ENCODE measurements around the gene CSK. TPM values are rescaled to one million over a fixed set of nuclear protein-coding genes. Genes with fewer than 3 reads are reported as not detected.

CSK gene
- total RNA-seq, 3 donors from 2014 or later: 368 to 412 (median 397) TPM

DNA sequence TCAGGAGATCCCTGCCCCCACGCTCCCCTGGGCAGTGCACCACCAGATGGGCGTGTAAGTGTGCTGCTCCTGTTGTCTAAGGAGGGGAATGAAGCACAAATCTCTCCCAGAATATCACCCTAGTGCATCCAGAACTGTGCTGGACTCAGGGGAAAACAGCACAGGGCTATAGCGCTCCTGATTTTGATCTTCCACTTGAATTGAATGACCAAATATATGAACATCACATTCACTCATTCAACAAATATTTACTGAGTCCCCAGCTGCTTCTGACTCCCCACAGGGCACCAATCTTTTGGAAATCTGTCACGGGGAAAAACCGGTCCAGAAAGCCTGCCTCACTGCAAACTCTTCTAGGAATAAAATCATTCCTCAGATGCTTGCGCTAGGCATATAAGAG lies 47.0 kb downstream of the CSK start:
- ATAC-seq: no peak
- DNase-seq: no peak
- peaks cover 7% of the 10 kb centered on the region for H3K4me1 Mint-ChIP-seq (ENCODE audit: low read depth)
- no peaks in the 10 kb centered on the region for H3K9me3 Mint-ChIP-seq
- H3K4me3 Mint-ChIP-seq: no peak overlapping the region
- peaks cover 14% of the 10 kb centered on the region for H3K27me3 Mint-ChIP-seq (ENCODE audit: low read depth)
- H3K36me3 Mint-ChIP-seq (ENCODE audit: insufficient read depth): no peaks in the 10 kb centered on the region

DNA sequence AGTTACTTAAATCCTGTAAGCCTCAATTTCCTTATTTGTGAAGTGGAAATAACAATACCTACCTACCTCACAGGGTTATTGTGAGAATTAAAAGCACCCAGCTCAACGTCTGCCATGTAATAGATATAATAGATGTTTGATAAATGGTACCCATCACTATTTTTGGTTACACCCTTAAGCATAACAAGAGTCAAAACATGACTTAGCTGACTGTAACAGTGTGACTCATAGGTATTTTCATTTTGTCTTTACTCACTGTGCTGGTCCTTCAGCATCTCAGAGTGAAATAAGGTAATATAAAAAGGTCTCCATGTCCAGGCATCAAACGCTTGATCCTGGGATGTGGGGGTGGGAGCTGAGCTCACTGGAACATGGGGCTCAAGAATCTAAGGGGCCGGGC lies 47.6 kb downstream of the CSK start:
- H3K9me3 Mint-ChIP-seq: no peaks in the 10 kb centered on the region
- H3K27me3 Mint-ChIP-seq (ENCODE audit: low read depth): peaks cover 14% of the 10 kb centered on the region
- H3K4me1 Mint-ChIP-seq (ENCODE audit: low read depth): peaks cover 7% of the 10 kb centered on the region
- H3K36me3 Mint-ChIP-seq (ENCODE audit: insufficient read depth): no peaks in the 10 kb centered on the region
- ATAC-seq (peak; percentile 79 to 84), DNase-seq (no peak)
- H3K4me3 Mint-ChIP-seq: no peak overlapping the region

GRCh38 chr15:74829991-74830390 lies 48.1 kb downstream of the CSK start:
- Mint-ChIP-seq H3K4me1 (ENCODE audit: low read depth) (peaks cover 7% of the 10 kb centered on the region), H3K9me3 (no peaks in the 10 kb centered on the region), H3K27me3 (ENCODE audit: low read depth) (peaks cover 14% of the 10 kb centered on the region), H3K36me3 (ENCODE audit: insufficient read depth) (no peaks in the 10 kb centered on the region), H3K4me3 (no peak overlapping the region)
- DNase-seq (no peak), ATAC-seq (no peak)

DNA sequence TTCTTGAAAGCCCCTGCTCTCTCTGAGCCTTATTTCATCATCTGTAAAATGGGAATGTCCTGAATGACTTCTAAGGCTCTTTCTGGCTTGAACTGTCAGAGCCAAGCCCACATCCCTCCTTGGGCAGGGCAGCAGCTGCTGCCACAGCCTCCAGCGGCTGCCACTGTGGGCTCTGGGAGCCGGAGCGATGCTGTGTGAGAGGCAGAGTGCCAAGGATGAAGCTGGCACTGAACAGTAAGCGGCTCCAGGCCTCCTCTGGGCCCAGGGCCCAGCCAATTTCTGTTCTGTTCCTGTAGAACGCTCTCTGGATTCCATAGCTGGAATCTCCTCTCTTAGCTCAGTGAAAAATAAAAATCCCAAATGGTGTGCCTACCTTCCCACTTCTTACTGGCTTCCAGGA lies 49.0 kb downstream of the CSK start:
- Mint-ChIP-seq H3K4me3 (no peak overlapping the region), H3K27me3 (ENCODE audit: low read depth) (peaks cover 14% of the 10 kb centered on the region), H3K9me3 (no peaks in the 10 kb centered on the region), H3K36me3 (ENCODE audit: insufficient read depth) (peaks cover 4% of the 10 kb centered on the region), H3K4me1 (ENCODE audit: low read depth) (peaks cover 7% of the 10 kb centered on the region)
- DNase-seq (no peak), ATAC-seq (no peak)

DNA sequence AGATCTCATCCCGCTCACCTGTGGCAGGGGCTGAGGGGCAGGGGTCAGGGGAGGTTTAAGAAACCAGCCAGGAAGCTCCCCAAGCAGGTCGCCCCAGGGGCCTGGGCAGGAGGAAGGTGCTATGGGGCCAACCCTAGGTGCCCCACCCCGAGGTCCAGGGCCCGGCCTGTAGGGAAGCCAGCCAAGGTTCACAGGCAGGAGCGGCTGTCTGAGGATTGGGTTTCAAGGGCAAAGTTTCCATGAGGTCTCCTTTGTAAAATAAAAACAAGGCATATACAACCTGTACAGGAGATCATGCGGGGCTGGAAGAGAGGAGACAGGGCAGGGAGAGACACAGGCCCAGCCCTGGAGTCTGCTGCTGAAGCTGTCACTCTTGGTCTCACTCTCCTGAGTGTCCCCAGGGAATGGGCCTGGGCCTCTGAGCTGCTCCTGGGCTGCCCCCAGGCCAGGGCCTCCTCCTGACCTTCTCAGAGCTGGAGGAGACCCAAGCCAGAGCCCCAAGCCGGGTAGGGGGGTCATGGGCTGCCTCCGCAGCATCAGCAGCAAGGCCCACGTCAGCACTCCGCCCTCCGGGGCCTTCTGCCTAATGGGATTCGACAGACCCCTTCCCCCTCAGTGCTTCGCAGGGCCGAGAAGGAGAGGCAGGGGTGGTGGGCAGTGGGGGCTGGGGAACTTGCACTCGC lies 50.1 kb downstream of the CSK start:
- Mint-ChIP-seq H3K9me3 (no peaks in the 10 kb centered on the region), H3K36me3 (ENCODE audit: insufficient read depth) (peaks cover 4% of the 10 kb centered on the region)

GRCh38 chr15:74832826-74833225 lies 50.9 kb downstream of the CSK start:
- no peak for DNase-seq
- Mint-ChIP-seq H3K9me3 (no peaks in the 10 kb centered on the region), H3K4me3 (no peak overlapping the region), H3K4me1 (ENCODE audit: low read depth) (peaks cover 4% of the 10 kb centered on the region), H3K36me3 (ENCODE audit: insufficient read depth) (peaks cover 7% of the 10 kb centered on the region), H3K27me3 (ENCODE audit: low read depth) (peaks cover 8% of the 10 kb centered on the region)
- no peak for ATAC-seq

More for the DNA sequence above, 50.1 kb downstream of the CSK start:
- Mint-ChIP-seq H3K4me3 (no peak overlapping the region), H3K4me1 (ENCODE audit: low read depth) (peaks cover 6% of the 10 kb centered on the region), H3K27me3 (ENCODE audit: low read depth) (peaks cover 11% of the 10 kb centered on the region)
- ATAC-seq (no peak), DNase-seq (no peak)

DNA sequence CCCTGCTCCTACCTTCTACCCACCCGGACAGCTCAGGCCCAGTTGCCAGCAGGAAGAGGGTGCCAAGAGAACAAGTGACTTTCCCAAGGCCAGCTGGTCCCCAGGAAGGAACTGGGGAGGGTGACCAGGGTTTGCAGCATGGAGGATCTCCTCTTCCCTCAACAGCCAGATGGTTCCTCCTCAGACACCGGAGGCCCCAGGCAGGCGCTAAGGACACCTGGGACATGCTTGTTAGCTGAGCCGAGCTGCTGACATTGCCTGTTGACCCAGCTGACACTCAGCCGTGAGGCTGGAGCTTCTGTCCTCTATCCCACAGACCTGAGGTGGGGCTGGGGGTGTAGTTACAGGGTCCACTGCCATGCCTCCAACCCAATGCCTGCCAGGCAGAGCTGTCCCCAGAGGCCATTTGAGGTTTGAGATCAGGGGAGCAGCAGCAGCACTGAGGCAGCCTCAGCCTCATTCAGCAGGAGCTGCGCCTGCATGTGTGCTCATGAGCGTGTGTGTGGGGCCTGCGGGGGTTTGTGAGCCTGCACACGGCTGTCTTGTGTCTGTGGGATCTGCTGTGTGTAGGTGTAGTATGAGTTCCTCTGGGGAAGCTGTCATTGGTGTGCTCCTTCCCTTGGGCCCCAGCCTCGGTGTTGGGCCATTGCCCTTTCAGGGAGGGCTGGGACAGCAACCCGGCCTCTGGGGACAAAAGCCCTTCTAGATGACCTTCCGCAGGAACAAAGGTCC lies 51.7 kb downstream of the CSK start:
- Mint-ChIP-seq H3K4me3 (no peak overlapping the region), H3K36me3 (ENCODE audit: insufficient read depth) (peaks cover 7% of the 10 kb centered on the region), H3K4me1 (ENCODE audit: low read depth) (peaks cover 4% of the 10 kb centered on the region), H3K27me3 (ENCODE audit: low read depth) (peaks cover 2% of the 10 kb centered on the region), H3K9me3 (no peaks in the 10 kb centered on the region)
- no peak for DNase-seq
- ATAC-seq: no peak

DNA sequence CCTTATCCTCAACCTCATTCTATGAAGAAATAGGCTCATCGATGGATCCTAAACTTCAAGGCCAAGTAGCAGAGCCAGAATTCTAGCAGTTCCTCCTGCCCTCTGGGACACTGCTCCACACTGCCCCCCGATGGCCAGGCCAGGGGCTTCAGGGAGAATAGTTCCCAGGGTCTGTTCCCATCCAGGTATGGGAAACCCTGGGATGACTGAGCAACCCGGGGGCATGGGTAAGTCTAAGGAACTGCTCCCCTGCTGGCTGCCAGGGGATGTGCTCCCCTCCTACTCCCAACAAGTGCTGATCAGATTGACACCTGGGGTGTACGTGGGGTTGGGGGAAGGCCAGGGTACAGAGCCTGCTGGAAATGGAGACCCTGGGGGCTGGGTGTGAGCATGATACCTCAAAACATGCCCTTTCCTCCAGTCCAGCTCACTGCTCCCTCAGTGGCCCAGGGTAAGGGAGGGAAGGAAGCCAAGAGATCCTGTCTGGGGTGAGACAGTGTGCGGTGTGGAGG lies 53.5 kb downstream of the CSK start:
- H3K4me1 Mint-ChIP-seq (ENCODE audit: low read depth): peaks cover 3% of the 10 kb centered on the region
- ATAC-seq (peak; percentile 29 to 52), DNase-seq (peak; percentile 33)
- peaks cover 11% of the 10 kb centered on the region for H3K36me3 Mint-ChIP-seq (ENCODE audit: insufficient read depth)
- no peaks in the 10 kb centered on the region for H3K9me3 Mint-ChIP-seq
- H3K4me3 Mint-ChIP-seq: no peak overlapping the region
- H3K27me3 Mint-ChIP-seq (ENCODE audit: low read depth): no peaks in the 10 kb centered on the region

GRCh38 chr15:74836846-74837245 lies 55.0 kb downstream of the CSK start:
- Mint-ChIP-seq H3K27me3 (ENCODE audit: low read depth) (no peaks in the 10 kb centered on the region), H3K4me3 (no peak overlapping the region), H3K4me1 (ENCODE audit: low read depth) (peaks cover 11% of the 10 kb centered on the region), H3K36me3 (ENCODE audit: insufficient read depth) (peaks cover 15% of the 10 kb centered on the region), H3K9me3 (no peaks in the 10 kb centered on the region)
- no peak for DNase-seq
- ATAC-seq: no peak

DNA sequence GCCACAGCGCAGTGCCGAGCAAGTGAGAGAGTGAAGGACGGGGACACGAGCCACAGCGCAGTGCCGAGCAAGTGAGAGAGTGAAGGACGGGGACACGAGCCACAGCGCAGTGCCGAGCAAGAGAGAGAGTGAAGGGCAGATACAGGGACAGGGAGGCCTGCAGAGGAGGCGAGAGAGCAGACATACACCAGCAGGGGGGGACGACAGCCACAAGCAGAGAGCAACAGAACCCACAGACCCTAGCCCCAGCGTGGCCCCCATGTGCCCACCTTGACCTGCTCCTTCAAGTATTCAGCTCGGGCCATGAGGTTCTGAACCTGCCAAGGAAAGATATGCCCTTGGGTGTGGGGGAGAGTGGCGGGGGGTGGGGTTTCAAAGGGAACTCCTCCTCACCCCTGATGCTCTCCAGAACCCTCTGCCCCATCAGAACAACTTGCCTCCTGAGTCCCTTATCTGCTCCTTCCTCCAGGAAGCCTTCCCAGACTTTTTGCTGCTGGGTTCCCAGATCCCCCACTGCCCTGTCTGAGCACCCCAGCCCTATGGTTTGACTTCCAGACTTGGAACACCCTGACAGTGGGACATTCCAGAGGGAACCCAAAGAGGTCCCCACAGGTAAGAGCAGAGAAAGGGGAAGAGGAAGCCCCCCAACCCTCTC lies 55.7 kb downstream of the CSK start:
- H3K9me3 Mint-ChIP-seq: no peaks in the 10 kb centered on the region
- no peak for DNase-seq
- peaks cover 13% of the 10 kb centered on the region for H3K4me1 Mint-ChIP-seq (ENCODE audit: low read depth)
- no peak overlapping the region for H3K4me3 Mint-ChIP-seq
- no peaks in the 10 kb centered on the region for H3K27me3 Mint-ChIP-seq (ENCODE audit: low read depth)
- H3K36me3 Mint-ChIP-seq (ENCODE audit: insufficient read depth): peaks cover 17% of the 10 kb centered on the region
- ATAC-seq: no peak

- Mint-ChIP-seq H3K9me3 (no peaks in the 10 kb centered on the region), H3K27me3 (ENCODE audit: low read depth) (no peaks in the 10 kb centered on the region), H3K36me3 (ENCODE audit: insufficient read depth) (peaks cover 17% of the 10 kb centered on the region), H3K4me3 (no peak overlapping the region), H3K4me1 (ENCODE audit: low read depth) (peaks cover 15% of the 10 kb centered on the region)
- no peak for ATAC-seq
- no peak for DNase-seq
These were observed 56.2 kb downstream of the CSK start for GRCh38 chr15:74838137-74838516.

DNA sequence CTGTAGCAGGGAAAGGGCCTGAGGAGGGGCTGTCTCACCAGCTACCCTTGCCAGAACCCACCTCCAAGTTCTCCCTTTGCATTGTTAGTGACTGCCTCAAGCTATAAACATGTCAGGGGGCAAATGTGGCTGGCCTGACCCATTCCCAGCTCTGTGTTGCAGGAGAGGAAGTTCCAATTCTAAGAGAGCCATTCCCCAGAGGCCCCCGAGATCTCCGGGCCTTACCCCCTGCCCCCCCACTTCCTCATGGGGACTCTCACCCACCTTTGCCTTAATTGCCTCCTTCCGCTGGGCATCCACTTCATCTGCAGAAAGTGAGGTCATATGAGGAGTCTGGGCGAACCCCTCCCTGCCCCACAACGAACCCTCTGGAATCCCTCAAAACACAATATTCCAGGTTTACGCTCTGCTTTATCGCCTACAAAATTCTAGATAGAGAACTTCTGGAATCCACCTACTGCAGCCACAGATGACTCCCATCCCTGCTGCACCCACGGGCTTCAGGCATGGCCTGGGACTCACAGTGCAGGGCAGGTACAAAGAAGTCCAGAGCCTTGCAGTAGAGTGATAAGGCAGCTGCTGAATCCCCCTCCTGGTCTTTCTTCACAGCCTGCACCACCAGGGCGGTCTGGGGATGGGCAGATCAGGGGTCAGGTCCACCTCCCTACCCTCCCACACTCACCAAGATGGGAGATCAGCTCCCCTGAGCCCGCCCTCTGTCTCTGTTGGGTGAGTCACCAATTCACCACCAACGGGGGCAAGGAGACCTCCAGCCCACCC lies 57.1 kb downstream of the CSK start:
- no peak for DNase-seq
- peaks cover 17% of the 10 kb centered on the region for H3K36me3 Mint-ChIP-seq (ENCODE audit: insufficient read depth)
- ATAC-seq: no peak
- no peak overlapping the region for H3K4me3 Mint-ChIP-seq
- H3K4me1 Mint-ChIP-seq (ENCODE audit: low read depth): peaks cover 17% of the 10 kb centered on the region
- H3K9me3 Mint-ChIP-seq: no peaks in the 10 kb centered on the region
- H3K27me3 Mint-ChIP-seq (ENCODE audit: low read depth): no peaks in the 10 kb centered on the region

DNA sequence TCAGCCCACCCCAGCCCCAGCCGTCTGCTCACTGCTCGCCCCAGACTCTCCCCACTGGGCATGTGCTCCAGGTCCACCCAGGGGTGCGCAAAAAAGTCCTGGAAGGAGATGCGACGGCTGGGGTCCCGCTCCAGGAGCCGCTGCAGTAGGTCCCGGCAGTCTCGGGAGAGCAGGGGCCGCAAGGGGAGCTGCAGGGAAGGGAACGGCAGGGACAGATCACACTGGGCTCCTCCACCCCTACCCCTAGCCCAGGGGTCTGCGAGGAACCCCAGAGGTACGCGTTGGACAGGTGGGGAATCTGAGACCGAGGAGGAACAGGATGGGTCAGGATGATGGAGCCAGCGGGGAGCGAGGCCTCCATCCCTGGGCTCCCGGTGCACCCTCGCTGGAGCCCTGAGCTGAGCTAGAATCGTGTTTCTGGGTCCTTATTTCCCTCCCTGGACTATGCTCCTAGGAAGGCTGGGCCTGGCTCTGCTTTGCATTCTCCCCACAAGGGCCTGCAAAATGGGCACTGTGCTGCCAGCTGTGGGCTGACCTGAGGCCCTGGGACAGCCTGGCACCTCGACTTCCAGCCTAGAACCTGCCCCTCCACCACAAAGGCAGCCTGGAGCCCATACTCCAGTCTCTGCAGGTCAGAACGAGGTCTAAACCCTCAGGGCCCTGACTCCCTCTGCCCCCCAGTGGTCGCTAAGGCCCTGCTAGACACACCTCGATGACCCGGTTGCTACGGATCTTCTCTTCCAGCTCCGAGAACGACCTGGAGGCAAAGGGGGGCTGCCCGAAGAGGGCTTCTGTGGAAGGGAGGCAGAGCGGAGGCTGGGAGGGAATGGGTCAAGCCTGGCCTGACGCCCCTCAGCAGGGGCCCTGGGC lies 57.9 kb downstream of the CSK start:
- H3K36me3 Mint-ChIP-seq (ENCODE audit: insufficient read depth): peaks cover 20% of the 10 kb centered on the region
- no peaks in the 10 kb centered on the region for H3K27me3 Mint-ChIP-seq (ENCODE audit: low read depth)
- H3K4me3 Mint-ChIP-seq: no peak overlapping the region
- no peak for DNase-seq
- ATAC-seq: no peak
- H3K4me1 Mint-ChIP-seq (ENCODE audit: low read depth): peaks cover 24% of the 10 kb centered on the region
- no peaks in the 10 kb centered on the region for H3K9me3 Mint-ChIP-seq

Measured in activated T-cell treated with anti-CD3 and anti-CD28 coated beads, Interleukin-2, amount 50 U/mL, for 4 hours (primary cell).